NCI-H128 (cell line): ENCODE results near the gene KCNAB2.
"Not testable (repeated sequence)": the region's sequence is repeated elsewhere in the genome, so short reads cannot be mapped to it uniquely, and the experiment has no call there.

Experiments used
- DNase-seq: peaks from one replicate; lab custom pipeline; 2025; ENCODE audit not compliant: unreplicated experiment; lab: John Stamatoyannopoulos, UW

The KCNAB2 gene

GRCh38 chr1:6009120-6010040, 36.3 kb upstream of the KCNAB2 start:
- no peak for DNase-seq

GRCh38 chr1:6010554-6010953, 35.1 kb upstream of the KCNAB2 start:
- no peak for DNase-seq

GRCh38 chr1:6011161-6011945, 34.3 kb upstream of the KCNAB2 start:
- no peak for DNase-seq

- DNase-seq = no peak
Observed at GRCh38 chr1:6011946-6012258, 33.8 kb upstream of the KCNAB2 start.

- DNase-seq = no peak
Observed at GRCh38 chr1:6012529-6013318, 33.0 kb upstream of the KCNAB2 start.

- no peak for DNase-seq
Observed at GRCh38 chr1:6013491-6013890, 32.2 kb upstream of the KCNAB2 start.

GRCh38 chr1:6014130-6014999, 31.3 kb upstream of the KCNAB2 start:
- DNase-seq = no peak

GRCh38 chr1:6016191-6016865, 29.4 kb upstream of the KCNAB2 start:
- DNase-seq = no peak

- DNase-seq = not testable (repeated sequence)
Observed at GRCh38 chr1:6017654-6018053, 28.0 kb upstream of the KCNAB2 start.

- no peak for DNase-seq
Observed at GRCh38 chr1:6019166-6019845, 26.4 kb upstream of the KCNAB2 start.

GRCh38 chr1:6022193-6022592, 23.5 kb upstream of the KCNAB2 start:
- no peak for DNase-seq

GRCh38 chr1:6023346-6023745, 22.3 kb upstream of the KCNAB2 start:
- no peak for DNase-seq

- DNase-seq = no peak
Observed at GRCh38 chr1:6024376-6024775, 21.3 kb upstream of the KCNAB2 start.

GRCh38 chr1:6025269-6026094, 20.2 kb upstream of the KCNAB2 start:
- DNase-seq = no peak

- no peak for DNase-seq
Observed at GRCh38 chr1:6026095-6026809, 19.4 kb upstream of the KCNAB2 start.

GRCh38 chr1:6027591-6027990, 18.1 kb upstream of the KCNAB2 start:
- no peak for DNase-seq

- no peak for DNase-seq
Observed at GRCh38 chr1:6028042-6028850, 17.4 kb upstream of the KCNAB2 start.
